Measurements from ENCODE around the gene TMSB4X.

Gene TMSB4X

DNA sequence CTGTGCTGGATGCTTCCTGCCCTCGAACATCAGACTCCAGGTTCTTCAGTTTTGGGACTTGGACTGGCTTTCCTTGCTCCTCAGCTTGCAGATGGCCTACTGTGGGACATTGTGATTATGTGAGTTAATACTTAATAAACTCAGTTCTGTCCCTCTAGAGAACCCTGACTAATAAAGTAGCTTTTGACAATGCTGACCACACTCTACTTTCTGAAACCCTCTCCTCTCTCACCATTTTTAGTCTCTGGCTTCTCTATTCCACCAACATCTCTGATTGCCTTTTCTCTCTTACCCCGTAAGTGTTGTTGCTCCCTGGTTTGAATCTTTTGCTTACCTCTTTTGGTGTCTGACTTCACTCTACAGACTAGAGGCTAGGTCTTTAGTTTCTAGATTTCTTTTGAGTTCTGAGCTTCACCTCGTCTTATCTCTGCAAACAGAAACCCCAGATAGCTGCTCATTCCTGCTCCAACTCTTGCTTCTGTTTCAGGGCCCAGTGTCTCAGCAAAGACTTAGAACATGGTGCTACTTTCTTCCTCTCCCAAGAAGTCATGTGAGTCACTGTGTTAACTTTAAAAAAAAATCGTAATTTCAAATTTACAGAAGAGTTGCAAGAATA, 11.4 kb downstream of the TMSB4X start:
- no peak for TF ChIP-seq SPI1 (IDR thresholded peaks at IDR 0.05; ENCODE audit: borderline replicate concordance, low read depth)
- no peak for TF ChIP-seq CTCF (IDR thresholded peaks at IDR 0.05; ENCODE audit: insufficient read depth, low read length)
- TF ChIP-seq POLR2AphosphoS5 (IDR thresholded peaks at IDR 0.05; ENCODE audit: low read depth): no peak
- TF ChIP-seq GABPA (IDR thresholded peaks at IDR 0.05; ENCODE audit: low read depth): no peak
- TF ChIP-seq, protein P1, sequence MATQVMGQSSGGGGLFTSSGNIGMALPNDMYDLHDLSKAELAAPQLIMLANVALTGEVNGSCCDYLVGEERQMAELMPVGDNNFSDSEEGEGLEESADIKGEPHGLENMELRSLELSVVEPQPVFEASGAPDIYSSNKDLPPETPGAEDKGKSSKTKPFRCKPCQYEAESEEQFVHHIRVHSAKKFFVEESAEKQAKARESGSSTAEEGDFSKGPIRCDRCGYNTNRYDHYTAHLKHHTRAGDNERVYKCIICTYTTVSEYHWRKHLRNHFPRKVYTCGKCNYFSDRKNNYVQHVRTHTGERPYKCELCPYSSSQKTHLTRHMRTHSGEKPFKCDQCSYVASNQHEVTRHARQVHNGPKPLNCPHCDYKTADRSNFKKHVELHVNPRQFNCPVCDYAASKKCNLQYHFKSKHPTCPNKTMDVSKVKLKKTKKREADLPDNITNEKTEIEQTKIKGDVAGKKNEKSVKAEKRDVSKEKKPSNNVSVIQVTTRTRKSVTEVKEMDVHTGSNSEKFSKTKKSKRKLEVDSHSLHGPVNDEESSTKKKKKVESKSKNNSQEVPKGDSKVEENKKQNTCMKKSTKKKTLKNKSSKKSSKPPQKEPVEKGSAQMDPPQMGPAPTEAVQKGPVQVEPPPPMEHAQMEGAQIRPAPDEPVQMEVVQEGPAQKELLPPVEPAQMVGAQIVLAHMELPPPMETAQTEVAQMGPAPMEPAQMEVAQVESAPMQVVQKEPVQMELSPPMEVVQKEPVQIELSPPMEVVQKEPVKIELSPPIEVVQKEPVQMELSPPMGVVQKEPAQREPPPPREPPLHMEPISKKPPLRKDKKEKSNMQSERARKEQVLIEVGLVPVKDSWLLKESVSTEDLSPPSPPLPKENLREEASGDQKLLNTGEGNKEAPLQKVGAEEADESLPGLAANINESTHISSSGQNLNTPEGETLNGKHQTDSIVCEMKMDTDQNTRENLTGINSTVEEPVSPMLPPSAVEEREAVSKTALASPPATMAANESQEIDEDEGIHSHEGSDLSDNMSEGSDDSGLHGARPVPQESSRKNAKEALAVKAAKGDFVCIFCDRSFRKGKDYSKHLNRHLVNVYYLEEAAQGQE (IDR thresholded peaks at IDR 0.05; ENCODE audit: insufficient replicate concordance, low read depth): no peak
- no peak overlapping the region for H3K27ac ChIP-seq (replicated peaks)

GRCh38 chrX:12986886-12987285, 12.0 kb downstream of the TMSB4X start:
- DNase-seq (ENCODE audit: low read depth in 1 of 2, low spot score in 1 of 2): no peak
- no peak for TF ChIP-seq POLR2AphosphoS5 (IDR thresholded peaks at IDR 0.05; ENCODE audit: low read depth)
- TF ChIP-seq SPI1 (IDR thresholded peaks at IDR 0.05; ENCODE audit: borderline replicate concordance, low read depth): no peak
- no peak for TF ChIP-seq CTCF (IDR thresholded peaks at IDR 0.05; ENCODE audit: insufficient read depth, low read length)
- TF ChIP-seq, protein P1 (IDR thresholded peaks at IDR 0.05; ENCODE audit: insufficient replicate concordance, low read depth): no peak
- TF ChIP-seq GABPA (IDR thresholded peaks at IDR 0.05; ENCODE audit: low read depth): no peak
- Histone ChIP-seq H3K4me3 (replicated peaks; ENCODE audit: insufficient read depth, low read length) (no peak overlapping the region), H3K27ac (replicated peaks) (no peak overlapping the region), H3K27me3 (ENCODE audit: insufficient read depth, poor library complexity, severe bottlenecking) (no peaks in the 10 kb centered on the region)

More for the DNA sequence above, 11.4 kb downstream of the TMSB4X start:
- Histone ChIP-seq H3K27me3 (ENCODE audit: insufficient read depth, poor library complexity, severe bottlenecking) (no peaks in the 10 kb centered on the region), H3K4me3 (replicated peaks; ENCODE audit: insufficient read depth, low read length) (no peak overlapping the region)
- no peak for DNase-seq (ENCODE audit: low read depth in 1 of 2, low spot score in 1 of 2)

DNA sequence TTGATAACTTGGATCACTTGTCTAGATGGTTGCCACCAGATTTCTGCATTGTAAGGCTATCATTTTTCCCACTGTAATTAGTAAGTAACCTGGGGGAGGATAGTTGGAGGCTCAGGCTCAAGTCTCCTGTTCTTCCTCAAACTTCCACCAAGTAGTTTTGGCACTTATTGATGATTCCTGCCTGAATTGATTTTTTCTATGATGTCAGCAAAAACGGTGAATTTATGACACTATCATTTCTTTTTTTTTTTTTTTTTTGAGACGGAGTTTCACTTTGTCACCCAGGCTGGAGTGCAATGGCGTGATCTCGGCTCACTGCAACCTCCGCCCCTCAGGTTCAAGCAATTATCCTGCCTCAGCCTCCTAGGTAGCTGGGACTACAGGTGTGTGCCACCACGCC, 12.4 kb downstream of the TMSB4X start:
- no peak for TF ChIP-seq GABPA (IDR thresholded peaks at IDR 0.05; ENCODE audit: low read depth)
- no peak for TF ChIP-seq CTCF (IDR thresholded peaks at IDR 0.05; ENCODE audit: insufficient read depth, low read length)
- TF ChIP-seq, protein P1 (IDR thresholded peaks at IDR 0.05; ENCODE audit: insufficient replicate concordance, low read depth): no peak
- no peak for TF ChIP-seq SPI1 (IDR thresholded peaks at IDR 0.05; ENCODE audit: borderline replicate concordance, low read depth)
- TF ChIP-seq POLR2AphosphoS5 (IDR thresholded peaks at IDR 0.05; ENCODE audit: low read depth): no peak
- H3K4me3 ChIP-seq (replicated peaks; ENCODE audit: insufficient read depth, low read length): no peak overlapping the region
- no peaks in the 10 kb centered on the region for H3K27me3 ChIP-seq (ENCODE audit: insufficient read depth, poor library complexity, severe bottlenecking)
- no peak overlapping the region for H3K27ac ChIP-seq (replicated peaks)
- DNase-seq (ENCODE audit: low read depth in 1 of 2, low spot score in 1 of 2): no peak
